GM18517 (cell line): ENCODE results near the gene CAB39.
"Not testable (repeated sequence)": the region's sequence is repeated elsewhere in the genome, so short reads cannot be mapped to it uniquely, and the experiment has no call there.

Source experiments
- ATAC-seq: cut with Tn5 transposase; IDR thresholded peaks from one replicate; pipeline ENCODE4 v1.9.1; 2021; ENCODE audit warnings: mild to moderate bottlenecking, moderate library complexity; ENCODE audit not compliant: unreplicated experiment

Gene CAB39

DNA sequence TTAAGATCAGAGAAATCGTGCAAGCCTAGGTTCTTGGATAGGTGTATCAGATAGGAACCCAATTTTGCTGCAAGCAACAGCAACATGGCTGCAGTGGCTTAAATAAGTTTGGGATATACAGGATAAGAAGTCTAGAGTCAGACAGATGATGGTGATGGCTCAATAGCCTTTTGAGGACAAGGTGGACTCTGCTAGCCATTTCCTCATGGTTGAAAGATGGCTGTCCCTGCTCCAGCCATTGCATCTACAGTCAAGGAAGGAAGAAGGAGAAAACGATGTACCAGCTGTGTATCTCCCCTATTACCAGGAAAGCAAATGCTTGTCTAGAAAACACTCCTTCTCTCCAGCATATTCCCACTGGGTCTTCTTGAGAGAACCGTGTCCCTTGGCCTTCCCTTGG lies 30.1 kb upstream of the CAB39 start:
- ATAC-seq, result no peak

DNA sequence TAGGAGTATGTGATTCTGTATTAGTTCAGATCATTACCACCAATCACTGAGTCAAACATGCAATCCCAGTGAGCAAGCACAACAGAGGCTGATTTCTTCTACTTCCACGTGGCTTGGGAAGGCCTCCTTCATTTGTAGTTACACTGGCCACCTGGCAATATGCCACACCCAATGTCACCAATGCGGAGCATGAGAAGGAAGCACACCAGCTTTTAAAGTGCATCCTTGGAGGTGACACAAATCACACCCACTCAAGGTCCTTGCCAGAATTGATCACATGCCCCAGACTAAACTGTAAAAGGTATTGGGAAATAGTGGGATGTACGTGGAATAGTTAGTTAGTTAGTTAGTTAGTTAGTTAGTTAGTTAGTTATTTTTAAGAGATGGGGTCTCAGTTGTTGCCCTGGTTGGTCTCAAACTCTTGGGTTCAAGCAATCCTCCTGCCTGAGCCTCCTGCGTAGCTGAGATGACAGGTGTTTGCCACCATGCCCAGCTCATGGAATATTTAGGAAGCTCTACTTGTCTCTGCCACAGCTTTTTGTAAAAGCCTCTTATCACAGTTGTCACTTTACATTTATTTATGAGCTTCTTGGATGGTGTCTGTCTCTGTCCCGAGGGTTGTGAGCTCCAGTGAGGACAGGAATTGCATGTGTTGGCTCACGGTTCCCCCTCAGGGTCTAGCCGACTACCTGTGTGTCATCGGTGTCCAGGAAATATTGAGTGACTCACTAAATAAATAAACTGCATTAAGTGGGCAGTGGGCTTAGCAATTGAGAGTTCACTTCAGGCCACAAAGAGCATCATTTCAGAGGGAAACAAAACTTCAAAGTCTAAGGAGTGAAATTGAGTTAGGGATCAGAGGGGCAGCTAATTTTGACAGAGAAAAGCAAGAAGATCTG lies 28.1 kb upstream of the CAB39 start:
- ATAC-seq, result no peak

DNA sequence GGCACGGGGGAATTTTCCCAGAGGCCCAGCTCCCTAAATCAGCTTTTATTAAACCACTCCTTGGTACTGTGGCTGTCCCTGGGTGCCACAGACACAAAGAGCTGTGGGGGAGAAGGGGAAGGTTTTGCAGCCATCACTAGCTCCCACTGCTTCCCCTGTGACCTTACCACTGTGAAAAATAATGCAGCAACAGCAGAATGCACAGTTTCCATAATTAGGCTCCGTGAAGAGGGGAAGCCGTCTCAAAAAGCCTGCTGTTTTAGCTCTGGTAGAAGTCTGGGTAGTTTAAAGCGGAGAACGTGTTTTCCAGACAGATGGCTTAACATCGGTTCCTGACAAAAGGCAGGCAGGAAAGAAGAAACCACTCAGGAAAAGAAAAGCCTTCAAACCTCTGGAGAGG lies 27.5 kb upstream of the CAB39 start:
- no peak for ATAC-seq

DNA sequence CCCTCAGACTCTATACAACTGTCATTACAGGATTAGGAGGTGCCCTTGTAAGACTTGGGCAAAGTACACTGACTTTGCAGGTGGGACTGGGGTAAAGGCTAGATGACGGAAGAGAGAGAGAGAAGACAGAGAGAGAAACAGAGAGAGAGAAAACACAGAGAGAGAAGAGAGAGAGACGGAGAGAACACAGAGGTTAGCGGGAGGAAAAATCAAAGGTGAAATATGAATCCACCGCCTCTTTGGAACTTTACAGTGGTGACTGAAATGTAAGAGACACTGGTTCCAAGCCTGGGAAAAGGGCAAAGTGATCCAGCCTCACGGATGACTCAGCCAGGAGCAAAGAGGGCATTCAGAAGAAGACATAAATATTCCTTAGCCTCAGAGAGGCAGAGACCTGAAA lies 25.1 kb upstream of the CAB39 start:
- no peak for ATAC-seq

DNA sequence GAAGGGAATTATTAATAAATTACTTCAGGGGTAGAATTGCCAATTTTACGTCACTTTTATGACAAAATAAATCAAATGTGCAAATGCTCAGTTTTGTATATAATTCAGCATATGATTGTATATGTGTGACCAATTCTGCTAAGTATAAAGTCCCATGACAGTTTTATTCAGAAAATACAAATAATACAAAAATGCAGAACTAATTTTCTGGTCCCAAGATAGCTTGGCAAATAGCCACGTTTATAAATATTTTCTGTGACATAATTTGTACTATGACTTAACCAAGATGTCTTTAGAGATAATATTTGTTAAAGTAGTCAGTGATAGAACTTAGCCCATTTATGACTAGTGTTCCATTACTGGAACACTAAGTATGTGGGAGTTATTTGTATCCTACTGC lies 24.2 kb upstream of the CAB39 start:
- ATAC-seq, result no peak

DNA sequence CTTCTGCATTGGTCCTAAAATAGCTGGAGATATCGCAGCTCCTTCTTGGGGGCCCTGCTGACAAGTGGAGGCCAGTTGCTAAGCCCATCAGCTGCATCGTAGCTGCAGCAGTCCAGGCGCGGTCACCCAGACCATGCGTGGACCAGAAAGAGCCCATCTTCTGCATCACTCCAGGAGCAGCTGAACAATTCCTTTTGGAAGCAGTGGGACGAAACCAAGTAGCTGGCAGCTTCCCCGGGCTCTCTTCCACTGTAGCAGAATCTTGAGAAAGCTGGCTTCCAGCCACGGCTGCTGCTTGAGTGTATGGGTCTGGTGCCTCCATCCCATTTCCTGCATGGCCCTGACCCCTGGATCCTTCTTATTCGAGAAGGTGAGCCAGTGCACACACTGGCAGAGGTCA lies 22.2 kb upstream of the CAB39 start:
- ATAC-seq, result no peak

DNA sequence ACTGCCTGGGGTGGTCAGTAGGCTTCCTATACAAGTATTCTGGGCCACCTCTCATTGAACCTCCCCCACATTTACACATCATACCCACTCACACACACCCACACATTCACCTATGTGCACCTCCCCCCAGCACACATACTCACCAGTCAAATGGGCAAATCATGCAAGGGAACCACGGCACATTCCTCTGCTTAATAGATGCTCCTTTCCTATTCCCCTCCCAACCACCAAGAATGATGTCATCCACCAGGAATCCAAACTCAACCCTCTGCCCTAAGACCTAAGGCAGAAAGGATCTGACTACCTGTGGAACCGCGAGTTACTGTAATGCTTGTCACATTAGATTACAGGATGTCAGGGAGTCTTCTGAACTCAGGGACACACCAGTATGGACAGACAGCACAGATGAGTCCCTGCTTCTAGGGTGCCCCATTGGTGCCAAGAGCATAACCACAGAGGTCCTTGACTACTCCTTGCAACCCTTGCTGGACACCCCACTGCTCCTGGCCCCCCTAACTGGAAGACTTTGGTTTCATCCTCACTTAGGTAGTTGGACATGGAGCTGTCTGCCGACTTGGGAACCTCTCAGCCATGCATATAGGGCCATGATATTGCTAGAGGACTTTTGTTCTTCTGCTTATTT lies 21.5 kb upstream of the CAB39 start:
- ATAC-seq, result no peak

DNA sequence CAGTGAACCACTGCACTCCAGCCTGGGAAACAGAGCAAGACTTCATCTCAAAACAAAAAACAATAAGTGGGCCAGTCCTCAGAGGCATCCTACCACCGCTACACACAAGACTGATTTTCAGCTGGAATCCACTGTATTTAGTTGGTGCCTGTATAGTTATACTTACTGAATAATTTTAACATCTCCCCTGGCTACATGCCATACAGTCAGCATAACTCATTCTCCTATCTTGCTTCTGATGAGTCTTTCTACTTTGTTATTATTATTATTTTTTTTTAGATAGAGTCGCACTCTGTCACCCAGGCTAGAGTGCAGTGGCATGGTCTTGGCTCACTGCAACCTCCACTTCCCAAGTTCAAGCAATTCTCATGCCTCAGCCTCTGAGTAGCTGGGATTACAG lies 19.9 kb upstream of the CAB39 start:
- no peak for ATAC-seq

DNA sequence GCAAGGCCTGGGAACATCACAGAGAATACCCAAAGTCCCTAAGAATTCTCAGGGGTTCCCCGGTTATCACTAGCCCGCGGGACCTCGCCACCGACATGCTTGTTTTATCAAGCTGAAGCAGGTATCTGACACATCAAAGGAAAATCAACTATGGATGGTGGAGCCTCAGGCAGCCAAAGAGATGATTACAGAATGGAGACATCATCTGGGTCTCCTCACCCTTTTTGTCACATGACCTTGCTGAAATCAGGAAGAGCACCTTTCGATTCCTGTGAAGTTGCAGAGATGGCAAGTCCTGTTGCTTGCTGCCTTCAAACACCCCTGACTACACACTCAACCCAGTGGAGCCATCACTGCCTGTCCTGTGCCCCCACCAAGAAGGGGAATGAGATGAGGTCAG lies 19.2 kb upstream of the CAB39 start:
- ATAC-seq, result no peak

DNA sequence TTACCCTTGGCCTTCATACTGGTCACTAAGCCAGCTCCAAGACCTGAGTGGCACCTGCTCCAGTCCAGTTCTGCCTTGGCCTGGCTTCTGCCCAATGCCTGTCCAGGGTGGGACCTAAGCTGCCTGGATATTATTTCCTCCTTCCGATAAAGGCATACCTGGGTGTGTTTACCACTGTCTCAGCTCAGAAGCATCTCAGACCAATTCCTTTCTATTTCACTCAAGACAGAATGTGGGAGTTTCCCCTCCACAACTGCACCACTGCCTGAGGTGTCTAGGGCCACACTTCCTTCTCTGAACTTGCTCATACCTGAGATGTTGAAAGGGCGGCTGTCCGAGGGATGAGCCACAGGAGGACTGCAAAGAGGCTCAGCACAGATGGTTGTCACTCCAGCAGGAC lies 18.4 kb upstream of the CAB39 start:
- no peak for ATAC-seq

DNA sequence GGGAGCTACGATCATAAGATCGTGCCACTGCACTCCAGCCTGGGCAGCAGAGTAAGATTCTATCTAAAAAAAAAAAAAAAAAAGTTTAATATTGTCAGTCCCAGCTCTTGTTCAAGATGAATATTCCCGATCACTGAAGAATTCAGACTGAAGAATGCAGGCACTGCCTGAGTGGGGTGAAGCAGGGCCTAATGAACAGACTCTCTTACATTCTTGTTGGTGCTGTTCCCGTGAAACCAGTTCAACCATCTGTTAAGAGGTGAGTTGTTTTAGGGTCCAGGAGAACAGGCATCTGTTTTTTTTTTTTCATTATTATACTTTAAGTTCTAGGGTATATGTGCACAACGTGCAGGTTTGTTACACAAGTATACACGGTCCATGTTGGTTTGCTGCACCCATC lies 17.1 kb upstream of the CAB39 start:
- no peak for ATAC-seq

DNA sequence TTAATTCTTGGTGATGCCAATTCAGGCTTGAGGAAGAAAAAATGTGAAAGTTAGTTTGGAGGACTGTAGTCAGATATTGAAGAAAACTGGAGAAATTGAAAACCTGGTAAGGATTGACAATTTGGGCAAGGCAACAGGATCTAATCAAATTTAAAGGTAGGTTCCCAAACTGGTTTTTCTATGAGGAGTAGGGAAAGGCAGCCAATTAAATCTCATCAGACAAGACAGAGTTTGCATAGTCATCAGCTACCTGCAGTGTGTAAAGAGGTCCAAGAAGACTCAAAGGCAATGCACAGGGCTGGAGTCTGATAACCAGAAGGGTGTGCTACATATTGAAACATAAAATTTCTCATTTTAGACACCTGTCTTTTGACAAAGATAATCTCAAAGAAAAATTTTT lies 16.0 kb upstream of the CAB39 start:
- ATAC-seq, result no peak

DNA sequence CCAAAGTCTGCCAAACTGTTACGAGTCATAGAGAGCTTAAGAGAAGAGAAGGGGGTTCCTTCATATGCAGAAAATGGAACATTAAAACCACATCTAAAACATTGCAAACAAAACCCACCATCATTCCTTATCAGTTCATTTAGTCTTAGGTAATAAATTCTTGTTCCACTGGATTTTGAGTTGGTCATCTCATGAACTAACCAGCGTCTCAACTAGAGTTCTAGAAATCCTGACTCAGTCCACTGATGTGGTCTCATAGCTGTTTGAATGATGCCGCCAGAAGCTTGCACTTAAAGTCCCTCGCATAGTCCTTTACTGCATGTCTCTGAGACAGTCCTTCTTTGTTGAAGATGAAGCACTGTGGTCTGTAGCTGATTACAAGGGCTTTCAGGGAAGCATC lies 15.0 kb upstream of the CAB39 start:
- no peak for ATAC-seq

DNA sequence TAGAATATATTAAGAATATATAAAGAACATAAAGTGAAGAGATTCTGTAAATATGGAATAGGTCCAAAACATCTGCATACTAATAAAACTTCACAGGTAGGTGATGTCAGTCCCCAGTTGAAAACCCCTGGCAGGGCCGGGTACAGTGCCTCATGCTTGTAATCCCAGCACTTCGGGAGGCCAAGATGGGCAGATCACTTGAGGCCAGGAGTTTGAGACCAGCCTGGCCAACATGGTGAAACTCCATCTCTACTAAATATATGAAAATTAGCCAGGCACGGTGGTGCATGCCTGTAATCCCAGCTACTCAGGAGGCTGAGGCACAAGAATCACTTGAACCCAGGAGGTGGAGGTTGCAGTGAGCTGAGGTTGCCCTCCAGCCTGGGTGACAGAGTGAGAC lies 13.9 kb upstream of the CAB39 start:
- ATAC-seq, result not testable (repeated sequence)

DNA sequence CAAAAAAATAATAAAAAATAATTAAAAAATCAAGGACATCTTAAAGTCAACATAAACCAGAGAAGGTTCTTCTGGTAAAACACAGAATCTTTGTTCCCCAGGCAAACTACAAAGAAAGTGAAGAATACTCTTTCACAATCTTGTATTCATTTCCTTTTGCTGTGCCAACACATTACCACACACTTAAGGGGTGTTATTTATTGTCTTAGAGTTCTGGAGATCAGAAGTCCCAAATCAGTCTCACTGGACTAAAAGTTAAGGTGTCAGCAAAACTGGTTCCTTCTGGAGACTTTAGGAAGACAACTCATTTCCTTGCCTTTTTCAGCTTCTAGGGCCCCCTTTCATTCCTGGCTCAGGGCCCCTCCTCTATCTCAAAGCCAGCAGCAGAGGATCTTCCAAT lies 12.2 kb upstream of the CAB39 start:
- ATAC-seq, result no peak

DNA sequence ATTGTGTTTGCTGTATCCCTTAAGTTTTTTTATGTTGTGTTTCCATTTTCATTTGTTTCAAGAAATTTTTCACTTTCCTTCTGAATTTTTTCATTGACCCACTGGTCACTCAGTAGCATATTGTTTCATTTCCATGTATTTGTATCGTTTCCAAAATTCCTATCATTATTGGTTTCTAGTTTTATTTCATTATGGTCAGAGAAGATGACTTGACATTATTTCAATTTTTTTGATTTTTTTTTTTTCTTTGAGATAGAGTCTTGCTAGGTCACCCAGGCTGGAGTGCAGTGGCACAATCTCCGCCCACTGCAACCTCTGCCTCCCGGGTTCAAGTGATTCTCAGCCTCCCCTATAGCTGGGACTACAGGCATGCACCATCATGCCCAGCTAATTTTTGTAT lies 11.3 kb upstream of the CAB39 start:
- ATAC-seq, result no peak

DNA sequence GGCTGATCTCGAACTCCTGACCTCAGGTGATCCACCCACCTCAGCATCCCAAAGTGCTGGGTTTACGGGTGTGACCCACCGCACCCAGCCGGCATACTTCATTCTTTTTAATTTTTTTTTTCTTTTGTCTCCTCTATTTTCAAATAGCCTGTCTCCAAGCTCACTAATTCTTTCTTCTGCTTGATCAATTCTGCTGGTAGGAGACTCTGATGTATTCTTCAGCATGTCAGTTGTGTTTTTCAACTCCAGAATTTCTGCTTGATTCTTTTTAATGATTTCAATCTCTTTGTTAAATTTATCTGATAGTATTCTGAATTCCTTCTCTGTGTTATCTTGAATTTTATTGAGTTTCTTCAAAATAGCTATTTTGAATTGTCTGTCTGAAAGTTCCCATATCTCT lies 10.2 kb upstream of the CAB39 start:
- not testable (repeated sequence) for ATAC-seq

DNA sequence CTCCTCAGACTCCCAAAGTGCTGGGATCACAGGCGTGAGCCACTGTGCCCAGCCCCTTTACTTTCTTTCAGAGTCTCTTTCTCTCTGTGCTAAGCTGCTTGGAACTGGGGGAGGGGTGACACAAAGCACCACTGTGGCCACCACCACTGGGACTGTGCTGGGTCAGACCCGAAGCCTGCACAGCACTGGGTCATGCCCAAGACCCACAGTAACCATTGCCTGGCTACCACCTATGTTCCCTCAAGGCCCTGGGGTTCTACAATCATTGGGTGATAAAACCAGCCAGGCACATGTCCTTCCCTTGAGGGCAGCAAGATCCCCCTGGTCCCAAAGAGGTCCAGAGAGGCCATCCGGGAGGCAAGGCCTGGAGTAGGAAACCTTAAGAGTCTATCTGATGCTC lies 9.1 kb upstream of the CAB39 start:
- ATAC-seq, result no peak

DNA sequence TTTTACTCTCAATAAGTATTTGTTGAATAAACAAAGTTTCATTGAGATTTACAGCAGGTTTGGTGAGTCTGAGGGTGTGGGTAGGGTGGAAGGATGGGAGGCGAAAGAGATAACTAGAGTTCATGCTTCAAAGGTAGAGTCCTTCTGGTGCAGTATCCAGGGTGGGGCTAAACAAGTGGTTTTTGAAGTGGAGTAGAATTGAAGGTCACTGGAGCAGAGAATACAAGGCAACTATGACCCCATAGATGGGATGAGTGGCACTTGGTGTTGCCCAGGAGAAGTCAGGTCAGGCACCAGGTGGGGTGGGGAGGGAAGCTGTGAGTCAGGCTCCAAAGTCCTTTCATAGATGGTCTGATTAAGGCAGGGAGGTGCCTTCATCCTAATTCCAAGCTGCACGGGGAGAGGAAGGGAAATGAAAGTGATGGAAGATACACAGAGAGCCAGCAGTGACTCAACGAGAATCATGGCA lies 6.6 kb upstream of the CAB39 start:
- no peak for ATAC-seq

DNA sequence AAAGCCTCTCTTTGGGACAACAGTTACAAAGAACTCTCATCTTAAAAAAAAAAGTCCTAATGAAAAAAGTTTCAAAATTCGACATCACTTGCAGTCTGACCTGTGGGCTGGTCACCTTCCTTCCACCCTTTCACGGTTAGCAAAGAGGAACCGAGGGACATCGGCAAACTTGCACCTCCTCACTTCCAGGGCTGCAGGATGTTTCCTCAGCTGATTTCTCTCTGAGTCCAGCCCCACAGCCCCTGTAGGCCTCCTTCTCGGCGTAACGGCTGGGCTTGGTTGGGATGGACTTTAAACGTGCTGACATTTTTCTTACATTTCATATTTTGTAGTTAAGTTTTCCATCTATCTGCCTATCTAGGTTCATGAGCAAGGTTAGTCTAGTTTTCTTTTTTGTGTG lies 5.7 kb upstream of the CAB39 start:
- ATAC-seq, result no peak

DNA sequence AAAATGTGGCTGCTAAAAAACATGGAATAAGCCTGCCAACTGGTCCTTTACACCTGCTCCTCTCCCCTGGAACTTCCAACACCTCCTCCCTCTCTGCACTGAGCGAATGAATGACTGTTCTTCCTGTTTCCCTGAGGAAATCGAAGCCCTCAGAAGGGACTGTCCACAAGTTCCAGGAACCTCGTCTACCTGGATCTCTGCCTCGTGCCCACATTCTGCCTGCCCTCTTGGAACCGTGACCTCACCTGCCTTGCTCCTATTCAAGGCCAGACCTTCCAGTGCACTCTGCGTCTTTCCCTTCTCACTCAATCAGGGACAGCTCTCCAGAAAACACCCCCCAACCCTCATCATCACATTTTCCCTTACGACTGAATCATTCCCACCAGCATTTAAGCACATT lies 4.4 kb upstream of the CAB39 start:
- no peak for ATAC-seq

DNA sequence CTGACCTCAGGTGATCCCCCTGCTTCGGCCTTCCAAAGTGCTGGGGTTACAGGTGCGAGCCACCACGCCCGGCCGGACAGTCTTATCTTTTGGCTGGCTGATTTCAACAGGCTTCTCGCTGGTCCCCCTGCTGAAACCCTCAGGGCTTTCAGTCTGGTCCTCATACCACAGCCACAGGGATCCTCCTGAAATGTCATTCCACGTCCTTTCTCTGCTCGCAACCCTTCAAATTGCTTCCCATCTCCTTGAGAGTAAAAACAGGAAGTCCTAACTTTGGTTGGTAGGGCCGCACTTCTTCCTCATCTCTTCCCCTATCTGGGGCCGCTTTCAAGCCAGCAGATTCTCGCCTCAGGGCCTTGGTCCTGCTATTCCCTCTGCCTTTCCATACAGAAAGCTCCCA lies 1.4 kb upstream of the CAB39 start:
- no peak for ATAC-seq
